H1 (cell line): ENCODE results near the gene PMS2.

Experiments used
- CBX8 ChIP-seq: fragments of 300-800, 300-1000 bp; sonication (generic); IDR thresholded peaks from 2 replicates; pipeline ENCODE4 v1.7.1; 2016; ENCODE audit warnings: low read depth, low read length, borderline replicate concordance
- CHD1 ChIP-seq: IDR thresholded peaks from 2 replicates; pipeline ENCODE4 v1.6.1; 2012; ENCODE audit warnings: low read depth, low read length, improper control_type of control experiment
- EP300 ChIP-seq, 2 experiments: IDR thresholded peaks; 1 replicate in 1 of 2; 2 replicates in 1 of 2; pipeline ENCODE4 v1.6.1; 2011 to 2012; ENCODE audit warnings: low read depth in 2 of 2, low read length in 2 of 2, mild to moderate bottlenecking in 2 of 2, borderline replicate concordance in 1 of 2, inconsistent platforms in 1 of 2, moderate library complexity in 1 of 2
- EZH2 ChIP-seq: fragments of 200-600 bp; sonication (generic); IDR thresholded peaks from 2 replicates; pipeline ENCODE4 v1.7.1; 2012; ENCODE audit warnings: low read depth, mild to moderate bottlenecking, moderate library complexity, low read length, inconsistent platforms; ENCODE audit not compliant: severe bottlenecking
- JUN ChIP-seq: IDR thresholded peaks from 2 replicates; pipeline ENCODE4 v1.6.1; 2011; ENCODE audit warnings: low read depth, mild to moderate bottlenecking, improper control_type of control experiment, low read length
- MAX ChIP-seq: IDR thresholded peaks from 2 replicates; pipeline ENCODE4 v1.6.1; 2012; ENCODE audit warnings: inconsistent platforms
- NRF1 ChIP-seq: IDR thresholded peaks from 2 replicates; pipeline ENCODE4 v1.6.1; 2011; ENCODE audit warnings: mild to moderate bottlenecking, low read depth, low read length, improper control_type of control experiment
- POLR2A ChIP-seq, 2 experiments: IDR thresholded peaks; 1 replicate in 1 of 2; 2 replicates in 1 of 2; pipeline ENCODE4 v1.6.1; 2011; ENCODE audit warnings: low read depth in 2 of 2, low read length in 2 of 2, mild to moderate bottlenecking in 2 of 2; ENCODE audit errors: control extremely low read depth in 1 of 2
- POLR2AphosphoS5 ChIP-seq: IDR thresholded peaks from 2 replicates; pipeline ENCODE4 v1.6.1; 2011; ENCODE audit warnings: low read depth, low read length
- RFX5 ChIP-seq: IDR thresholded peaks from 2 replicates; pipeline ENCODE4 v1.6.1; 2011; ENCODE audit warnings: low read depth, low read length, improper control_type of control experiment, borderline replicate concordance
- RNF2 ChIP-seq: fragments of 200-900, 300-1000 bp; sonication (generic); IDR thresholded peaks from 2 replicates; pipeline ENCODE4 v1.7.1; 2016; ENCODE audit warnings: borderline replicate concordance, low read depth, mild to moderate bottlenecking, antibody characterized with exemption, low read length; ENCODE audit not compliant: poor library complexity, severe bottlenecking; ENCODE audit errors: missing control alignments
- TF ChIP-seq, protein P1 (sequence below), 3 experiments: IDR thresholded peaks; 1 replicate in 2 of 3; 2 replicates in 1 of 3; pipeline versions ENCODE4 v1.5.1 to v1.6.1; 2011; ENCODE audit warnings: low read length in 3 of 3, mild to moderate bottlenecking in 3 of 3, inconsistent platforms in 2 of 3, low read depth in 1 of 3, moderate library complexity in 1 of 3; ENCODE audit not compliant: insufficient read depth in 1 of 3; ENCODE audit errors: control extremely low read depth in 1 of 3

DNA sequence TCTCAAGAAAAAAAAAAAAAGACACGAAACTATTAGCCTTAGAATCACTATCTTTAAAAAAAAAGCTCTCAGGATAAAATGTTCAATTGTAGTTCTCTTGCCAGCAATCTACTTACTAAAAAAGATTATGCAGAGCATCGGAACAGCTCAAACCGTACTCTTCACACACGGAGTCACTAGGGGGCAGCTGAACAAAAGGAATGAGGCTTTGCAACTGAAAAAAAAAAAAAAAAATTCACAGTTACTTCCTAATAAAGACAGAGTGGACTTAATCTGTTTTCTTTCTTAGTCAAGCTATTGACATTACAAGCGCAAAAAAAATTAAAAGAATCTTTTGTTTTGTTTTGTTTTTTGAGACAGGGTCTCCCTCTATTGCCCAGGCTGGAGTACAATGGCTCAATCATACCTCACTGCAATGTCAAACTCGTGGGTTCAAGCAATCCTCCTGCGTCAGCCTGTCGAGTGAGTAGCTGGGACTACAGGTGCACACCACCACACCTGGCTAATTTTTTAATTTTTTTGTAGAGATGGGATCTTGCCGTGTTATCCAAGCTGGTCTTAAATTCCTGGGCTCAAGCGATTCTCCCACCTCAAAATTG is 11.5 kb downstream of the PMS2 start:
- no peak for TF ChIP-seq POLR2AphosphoS5
- TF ChIP-seq POLR2A (IDR thresholded peaks at IDR 0.05; ENCODE audit: control extremely low read depth in 1 of 2, low read depth in 2 of 2, low read length in 2 of 2) = no peak
- TF ChIP-seq, protein P1, sequence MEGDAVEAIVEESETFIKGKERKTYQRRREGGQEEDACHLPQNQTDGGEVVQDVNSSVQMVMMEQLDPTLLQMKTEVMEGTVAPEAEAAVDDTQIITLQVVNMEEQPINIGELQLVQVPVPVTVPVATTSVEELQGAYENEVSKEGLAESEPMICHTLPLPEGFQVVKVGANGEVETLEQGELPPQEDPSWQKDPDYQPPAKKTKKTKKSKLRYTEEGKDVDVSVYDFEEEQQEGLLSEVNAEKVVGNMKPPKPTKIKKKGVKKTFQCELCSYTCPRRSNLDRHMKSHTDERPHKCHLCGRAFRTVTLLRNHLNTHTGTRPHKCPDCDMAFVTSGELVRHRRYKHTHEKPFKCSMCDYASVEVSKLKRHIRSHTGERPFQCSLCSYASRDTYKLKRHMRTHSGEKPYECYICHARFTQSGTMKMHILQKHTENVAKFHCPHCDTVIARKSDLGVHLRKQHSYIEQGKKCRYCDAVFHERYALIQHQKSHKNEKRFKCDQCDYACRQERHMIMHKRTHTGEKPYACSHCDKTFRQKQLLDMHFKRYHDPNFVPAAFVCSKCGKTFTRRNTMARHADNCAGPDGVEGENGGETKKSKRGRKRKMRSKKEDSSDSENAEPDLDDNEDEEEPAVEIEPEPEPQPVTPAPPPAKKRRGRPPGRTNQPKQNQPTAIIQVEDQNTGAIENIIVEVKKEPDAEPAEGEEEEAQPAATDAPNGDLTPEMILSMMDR (IDR thresholded peaks at IDR 0.05; ENCODE audit: control extremely low read depth in 1 of 3, insufficient read depth in 1 of 3, low read depth in 1 of 3, low read length in 3 of 3) = peak; percentile 9 to 42 (median 30); a peak in 3 of 4 replicates
- TF ChIP-seq EZH2 = no peak
- no peak for TF ChIP-seq MAX
- no peak for TF ChIP-seq JUN
- no peak for TF ChIP-seq CBX8
- no peak for TF ChIP-seq RFX5
- TF ChIP-seq CHD1 = no peak
- no peak for TF ChIP-seq EP300 (IDR thresholded peaks at IDR 0.05; ENCODE audit: borderline replicate concordance in 1 of 2, low read depth in 2 of 2, low read length in 2 of 2)
- TF ChIP-seq RNF2 = no peak
- TF ChIP-seq NRF1 = no peak
